ENCODE data around the gene LRRC74B.
"Not testable (repeated sequence)": the region's sequence is repeated elsewhere in the genome, so short reads cannot be mapped to it uniquely, and the experiment has no call there.

Gene LRRC74B

DNA sequence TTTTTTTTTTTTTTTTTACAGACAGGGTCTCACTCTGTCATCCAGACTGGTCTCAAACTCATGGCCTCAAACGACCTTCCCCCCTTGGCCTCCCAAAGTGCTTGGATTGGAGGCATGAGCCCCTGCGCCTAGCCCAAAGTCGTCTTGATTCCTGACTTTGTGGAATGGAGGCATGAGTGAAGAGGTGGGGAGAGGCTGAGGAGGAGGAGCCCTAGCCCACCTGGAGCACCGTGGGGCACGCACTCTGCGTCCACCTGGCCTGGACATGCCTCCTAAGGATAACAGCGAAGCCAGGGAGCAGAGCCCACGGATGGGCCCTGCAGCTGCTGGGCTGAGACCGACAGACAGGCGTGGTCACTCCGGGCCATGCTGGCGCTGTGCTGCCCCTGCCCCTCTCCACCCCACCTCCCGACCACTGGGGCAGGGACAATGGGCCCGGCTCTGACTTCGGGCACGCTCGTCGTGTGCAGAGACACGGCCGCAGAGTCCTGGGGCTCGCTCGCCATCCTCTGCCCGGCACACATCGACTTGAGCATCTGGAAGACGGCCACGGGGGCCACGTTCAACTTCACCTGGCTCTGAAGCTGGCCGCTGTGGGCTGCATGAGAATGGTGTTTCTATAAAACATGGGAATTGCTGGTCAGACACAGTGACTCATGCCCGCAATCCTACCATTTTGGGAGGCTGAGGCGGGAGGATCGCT lies 34.8 kb downstream of the LRRC74B start:
- no peak for DNase-seq

DNA sequence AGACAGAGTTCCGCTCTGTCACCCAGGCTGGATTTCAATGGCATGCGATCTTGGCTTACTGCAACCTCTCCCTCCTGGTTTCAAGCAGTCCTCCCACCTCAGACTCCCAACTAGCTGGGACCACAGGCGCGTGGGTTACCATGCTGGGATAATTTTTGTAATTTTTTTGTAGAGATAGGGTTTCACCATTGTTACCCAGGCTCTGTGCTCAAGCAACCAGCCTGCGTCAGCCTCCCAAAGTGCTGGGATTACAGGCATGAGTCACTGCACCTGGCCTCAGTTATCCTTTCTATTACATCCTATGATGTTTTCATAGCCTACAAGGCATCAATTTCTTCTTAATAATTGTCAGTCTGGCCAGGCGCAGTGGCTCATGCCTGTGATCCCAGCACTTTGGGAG lies 36.5 kb downstream of the LRRC74B start:
- no peak for DNase-seq

DNA sequence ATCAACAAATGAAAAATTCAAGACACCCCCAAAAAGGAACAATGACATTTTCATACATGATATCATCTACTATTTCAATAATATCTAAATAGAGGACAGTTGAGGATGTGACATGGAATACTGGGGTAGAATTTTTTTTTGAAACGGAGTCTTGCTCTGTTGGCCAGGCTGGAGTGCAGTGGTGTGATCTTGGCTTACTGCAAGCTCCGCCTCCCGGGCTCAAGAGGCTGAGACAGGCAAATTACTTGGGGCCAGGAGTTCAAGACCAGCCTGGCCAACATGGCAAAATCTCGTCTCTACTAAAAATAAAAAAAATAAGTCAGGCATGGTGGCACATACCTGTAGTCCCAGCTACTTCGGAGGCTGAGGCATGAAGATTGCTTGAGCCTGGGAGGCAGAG lies 41.4 kb downstream of the LRRC74B start:
- no peak for DNase-seq

DNA sequence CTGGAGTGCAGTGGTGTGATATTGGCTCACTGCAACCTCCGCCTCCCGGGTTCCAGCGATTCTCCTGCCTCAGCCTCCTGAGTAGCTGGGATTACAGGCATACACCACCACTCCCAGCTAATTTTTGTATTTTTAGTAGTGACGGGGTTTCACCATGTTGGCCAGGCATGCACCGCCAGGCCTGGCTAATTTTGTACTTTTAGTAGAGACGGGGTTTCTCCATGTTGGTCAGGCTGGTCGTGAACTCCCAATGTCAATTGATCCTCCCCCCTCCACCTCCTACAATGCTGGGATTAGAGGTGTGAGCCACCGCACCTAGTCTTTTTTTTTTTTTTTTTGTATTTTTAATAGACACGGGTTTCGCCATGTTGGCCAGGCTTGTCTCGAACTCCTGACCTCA lies 42.2 kb downstream of the LRRC74B start:
- DNase-seq = not testable (repeated sequence)

DNA sequence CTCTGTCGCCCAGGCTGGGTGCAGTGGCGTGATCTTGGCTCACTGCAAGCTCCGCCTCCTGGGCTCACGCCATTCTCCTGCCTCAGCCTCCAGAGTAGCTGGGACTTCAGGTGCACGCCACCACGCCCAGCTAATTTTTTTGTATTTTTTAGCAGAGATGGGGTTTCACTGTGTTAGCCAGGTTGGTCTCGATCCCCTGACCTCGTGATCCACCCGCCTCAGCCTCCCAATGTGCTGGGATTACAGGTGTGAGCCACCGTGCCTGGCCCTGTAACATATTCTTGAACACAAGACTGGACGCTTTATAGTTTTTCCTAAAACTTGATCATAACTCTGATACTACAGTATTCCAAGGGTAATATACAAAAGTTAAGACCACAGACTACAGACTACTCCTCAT lies 45.5 kb downstream of the LRRC74B start:
- not testable (repeated sequence) for DNase-seq

DNA sequence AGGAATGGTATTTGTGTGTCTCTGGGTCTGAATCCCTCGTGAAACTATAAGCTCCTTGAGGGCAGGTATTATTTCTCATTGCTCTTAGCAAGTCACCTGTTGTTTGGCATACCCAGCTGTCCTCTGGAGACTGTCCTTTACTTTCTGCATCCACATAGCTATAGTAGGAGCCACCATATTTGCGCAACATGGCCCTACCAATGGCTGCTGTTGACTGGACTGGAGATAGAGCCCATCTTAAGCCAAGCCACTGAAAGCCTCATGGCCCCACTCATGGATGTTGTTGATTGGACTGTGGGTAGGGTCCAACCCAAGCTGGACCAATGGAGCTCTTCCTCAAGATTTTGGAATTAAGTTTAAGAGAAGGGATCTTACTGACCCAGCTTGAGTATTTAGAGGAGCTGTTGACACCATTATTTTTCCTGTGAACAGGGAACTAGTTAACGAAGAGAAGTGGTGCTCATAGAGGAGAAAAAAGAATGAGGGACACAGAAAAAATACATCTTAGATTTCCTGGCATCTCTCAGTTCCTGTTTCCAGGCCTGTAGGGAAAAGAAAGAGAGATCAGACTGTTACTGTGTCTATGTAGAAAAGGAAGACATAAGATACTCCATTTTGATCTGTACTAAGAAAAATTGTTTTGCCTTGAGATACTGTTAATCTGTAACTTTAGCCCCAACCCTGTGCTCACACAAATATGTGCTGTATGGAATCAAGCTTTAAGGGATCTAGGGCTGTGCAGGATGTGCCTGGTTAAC lies 47.2 kb downstream of the LRRC74B start:
- DNase-seq = no peak

DNA sequence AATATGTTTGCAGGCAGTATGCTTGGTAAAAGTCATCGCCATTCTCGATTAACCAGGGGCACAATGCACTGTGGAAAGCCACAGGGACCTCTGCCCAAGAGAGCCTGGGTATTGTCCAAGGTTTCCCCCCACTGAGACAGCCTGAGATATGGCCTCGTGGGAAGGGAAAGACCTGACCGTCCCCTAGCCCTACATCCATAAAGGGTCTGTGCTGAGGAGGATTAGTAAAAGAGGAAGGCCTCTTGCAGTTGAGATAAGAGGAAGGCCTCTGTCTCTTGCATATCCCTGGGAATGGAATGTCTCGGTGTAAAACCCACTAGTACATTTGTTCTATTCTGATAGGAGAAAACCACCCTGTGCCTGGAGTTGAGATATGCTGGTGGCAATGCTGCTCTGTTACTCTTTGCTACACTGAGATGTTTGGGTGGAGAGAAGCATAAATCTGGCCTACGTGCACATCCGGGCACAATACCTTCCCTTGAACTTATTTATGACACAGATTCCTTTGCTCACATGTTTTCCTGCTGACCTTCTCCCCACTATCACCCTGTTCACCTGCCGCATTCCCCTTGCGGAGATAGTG lies 47.9 kb downstream of the LRRC74B start:
- not testable (repeated sequence) for DNase-seq

DNA sequence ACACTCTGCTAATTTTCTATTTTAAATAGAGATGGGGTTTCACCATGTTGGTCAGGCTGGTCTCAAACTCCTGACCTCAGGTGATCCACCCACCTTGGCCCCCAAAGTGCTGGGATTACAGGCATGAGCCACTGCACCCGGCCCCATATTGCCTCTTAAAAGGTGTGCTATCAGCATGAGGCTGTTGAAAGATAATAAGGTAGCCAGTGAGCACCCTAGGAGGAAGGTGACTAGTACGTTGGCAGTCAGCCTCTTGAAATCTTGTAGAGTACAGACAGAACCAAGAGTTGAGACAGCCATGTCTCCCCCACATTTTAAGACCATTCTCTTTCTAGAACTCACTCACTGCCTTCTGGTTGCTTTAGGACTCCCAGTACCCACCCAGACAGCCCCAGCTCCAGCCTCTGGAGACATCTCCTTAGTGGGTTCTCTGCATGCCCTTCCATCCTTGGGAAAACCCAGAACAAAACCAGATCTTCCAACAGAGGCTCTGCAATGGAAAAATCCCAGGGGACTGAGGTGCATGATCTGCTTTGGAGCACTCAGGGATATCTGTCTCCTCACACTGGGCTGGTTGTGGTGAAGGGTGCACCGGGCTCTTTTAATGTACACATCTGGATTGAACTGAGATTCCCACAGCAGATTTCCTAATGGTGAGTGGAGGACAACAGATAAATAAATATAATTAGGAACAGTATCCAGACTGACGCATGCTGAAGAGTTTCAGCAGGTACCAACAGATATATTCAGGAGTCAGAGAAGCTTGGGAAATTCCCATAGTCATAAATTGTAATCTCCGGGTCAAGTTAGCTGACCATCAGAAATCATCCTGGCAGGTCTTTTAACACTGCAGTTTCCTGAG lies 49.4 kb downstream of the LRRC74B start:
- no peak for DNase-seq

DNA sequence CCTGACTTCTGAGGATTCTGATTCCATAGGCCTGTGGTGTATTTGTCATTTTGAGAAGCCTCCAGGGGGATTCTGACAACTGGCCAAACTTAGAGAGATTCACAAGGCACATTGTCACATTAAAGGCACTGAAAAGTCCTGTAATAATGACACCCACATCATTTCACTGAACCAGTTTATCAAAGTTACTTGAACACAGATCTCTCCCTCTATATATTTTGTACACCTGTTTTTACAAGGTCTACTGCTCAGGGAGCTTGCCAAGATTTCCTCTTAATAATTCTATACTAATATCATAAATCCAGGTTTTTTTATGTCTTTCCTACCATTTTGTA lies 50.0 kb downstream of the LRRC74B start:
- no peak for DNase-seq

DNA sequence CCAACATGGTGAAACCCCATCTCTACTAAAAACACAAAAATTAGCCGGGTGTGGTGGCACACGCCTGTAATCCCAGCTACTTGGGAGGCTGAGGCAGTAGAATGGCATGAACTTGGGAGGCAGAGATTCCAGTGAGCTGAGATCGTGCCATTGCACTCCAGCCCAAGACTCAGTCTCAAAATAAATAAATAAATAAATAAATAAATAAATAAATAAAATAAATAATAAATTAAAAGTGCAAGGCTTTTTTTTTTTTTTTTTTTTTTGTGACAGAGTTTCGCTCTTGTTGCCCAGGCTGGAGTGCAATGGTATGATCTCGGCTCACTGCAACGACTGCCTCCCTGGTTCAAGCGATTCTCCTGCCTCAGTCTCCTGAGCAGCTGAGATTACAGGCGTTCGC lies 51.1 kb downstream of the LRRC74B start:
- not testable (repeated sequence) for DNase-seq

DNA sequence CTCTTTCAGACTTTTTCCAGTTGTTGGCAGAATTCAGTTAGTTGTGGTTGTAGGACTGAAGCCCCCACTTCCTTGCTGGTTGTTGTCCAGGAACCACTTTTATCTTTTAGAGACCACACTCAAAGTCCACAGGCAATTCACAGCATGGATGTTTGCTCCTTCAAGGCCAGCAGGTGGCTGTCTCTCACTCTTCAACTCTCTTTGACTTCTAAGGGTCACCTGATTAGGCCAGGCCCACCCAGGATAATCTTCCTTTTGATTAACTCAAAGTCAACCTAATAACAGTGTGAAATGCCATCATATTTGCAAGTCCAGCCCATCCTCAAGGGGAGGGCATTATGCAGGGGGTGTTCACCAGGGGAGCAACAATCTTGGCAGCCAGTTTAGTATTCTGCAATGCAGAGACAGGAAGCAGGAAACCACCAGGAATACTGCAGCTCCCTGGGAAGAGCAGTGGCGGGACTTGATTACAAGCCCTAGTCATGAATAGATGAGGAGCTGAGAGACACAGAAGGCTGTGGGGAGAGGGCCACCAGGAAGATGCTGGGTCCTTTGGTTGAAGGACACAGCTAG lies 52.4 kb downstream of the LRRC74B start:
- DNase-seq = no peak

DNA sequence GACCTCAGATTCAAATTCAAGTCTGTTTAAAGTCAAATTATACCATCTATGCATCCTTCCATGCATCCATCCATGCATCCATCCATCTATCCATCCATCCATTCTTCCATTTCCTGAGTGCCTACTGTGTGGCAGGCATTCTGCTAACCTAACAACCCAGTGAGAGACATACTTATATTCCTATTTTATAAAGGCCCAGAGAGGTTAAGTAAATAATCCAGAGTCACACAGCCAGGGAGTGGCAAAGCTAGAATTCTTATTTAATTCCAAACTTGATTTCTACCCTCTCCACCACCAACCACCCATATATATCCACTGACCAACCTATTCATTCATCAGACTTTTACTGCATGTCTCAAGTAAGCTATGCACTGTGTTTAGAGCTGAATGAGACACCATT lies 53.8 kb downstream of the LRRC74B start:
- DNase-seq = no peak

DNA sequence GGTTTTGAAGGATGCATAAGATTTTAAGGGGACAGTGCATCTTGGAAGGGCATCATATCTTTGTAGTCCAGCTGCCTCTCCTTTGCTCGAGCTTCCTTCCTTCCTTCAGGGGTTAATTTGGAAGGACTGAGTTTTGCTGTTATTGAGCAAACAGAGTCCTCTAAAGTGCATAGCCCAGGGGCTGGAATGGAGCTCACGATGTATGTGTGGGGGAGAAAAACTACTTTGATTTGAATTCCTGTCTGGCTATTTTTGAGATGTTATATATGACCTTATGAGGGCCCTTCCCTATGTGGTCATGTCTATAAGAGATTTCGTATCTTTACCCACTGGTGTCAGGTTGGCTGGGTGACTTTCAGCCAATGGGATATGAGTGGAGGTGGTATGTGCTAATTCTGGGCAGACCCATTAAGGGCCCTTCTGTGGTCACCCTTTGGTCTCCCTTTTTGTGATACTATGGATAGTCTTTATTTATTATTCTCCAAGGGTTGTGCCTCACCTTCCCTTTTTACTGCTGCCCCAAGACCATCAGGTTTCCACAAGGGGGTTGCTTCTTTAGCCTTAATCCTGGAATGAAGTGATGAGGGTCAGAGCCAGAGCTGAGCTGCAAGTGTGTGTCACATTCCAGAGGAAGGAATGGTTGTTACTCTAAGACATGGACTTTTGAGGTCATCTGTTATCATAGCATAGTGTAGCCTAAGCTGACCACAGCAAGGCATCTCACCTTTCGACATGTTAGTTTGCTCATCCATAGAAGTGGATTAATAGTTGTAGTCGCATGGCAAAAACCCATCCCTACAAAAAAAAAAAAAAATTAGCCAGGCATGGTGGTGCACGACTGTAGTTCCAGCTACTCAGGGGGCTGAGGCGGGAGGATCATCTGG lies 54.6 kb downstream of the LRRC74B start:
- DNase-seq = no peak

DNA sequence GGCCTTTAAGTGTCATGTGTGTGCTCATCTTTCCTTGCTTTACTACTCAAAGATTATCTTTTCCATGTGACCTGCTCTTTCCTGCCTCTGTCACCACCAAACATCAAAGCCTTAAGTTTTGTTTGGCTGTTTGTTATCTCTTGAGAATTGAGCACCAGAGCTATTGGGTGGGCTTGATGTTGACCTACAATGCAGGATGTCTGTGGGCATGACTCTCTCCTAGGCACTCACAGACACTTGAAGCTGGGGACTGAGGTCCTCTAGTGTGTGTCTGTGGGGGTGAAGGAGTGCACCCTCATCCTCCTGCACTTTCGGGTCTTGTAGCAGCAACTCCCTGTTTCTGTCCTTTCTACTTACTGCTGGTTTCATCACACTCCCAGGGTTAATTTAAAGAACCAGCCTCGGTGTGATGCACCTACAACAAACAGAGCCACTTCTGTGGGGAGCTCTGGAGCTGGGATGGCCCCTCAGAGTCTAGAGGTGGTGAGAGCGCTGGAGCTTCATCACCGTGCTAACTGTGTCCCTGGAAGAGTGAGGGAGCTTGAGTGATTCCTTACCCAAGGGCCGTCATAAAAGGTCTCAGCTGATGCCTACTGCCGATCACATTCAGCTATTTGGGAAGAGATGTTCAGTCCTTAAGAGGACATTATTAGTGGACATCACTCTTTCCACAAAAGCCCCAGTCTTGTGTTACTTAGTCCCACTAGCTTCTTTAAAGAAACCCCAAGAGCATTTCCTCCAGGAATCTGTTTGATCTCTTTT lies 56.3 kb downstream of the LRRC74B start:
- no peak for DNase-seq

DNA sequence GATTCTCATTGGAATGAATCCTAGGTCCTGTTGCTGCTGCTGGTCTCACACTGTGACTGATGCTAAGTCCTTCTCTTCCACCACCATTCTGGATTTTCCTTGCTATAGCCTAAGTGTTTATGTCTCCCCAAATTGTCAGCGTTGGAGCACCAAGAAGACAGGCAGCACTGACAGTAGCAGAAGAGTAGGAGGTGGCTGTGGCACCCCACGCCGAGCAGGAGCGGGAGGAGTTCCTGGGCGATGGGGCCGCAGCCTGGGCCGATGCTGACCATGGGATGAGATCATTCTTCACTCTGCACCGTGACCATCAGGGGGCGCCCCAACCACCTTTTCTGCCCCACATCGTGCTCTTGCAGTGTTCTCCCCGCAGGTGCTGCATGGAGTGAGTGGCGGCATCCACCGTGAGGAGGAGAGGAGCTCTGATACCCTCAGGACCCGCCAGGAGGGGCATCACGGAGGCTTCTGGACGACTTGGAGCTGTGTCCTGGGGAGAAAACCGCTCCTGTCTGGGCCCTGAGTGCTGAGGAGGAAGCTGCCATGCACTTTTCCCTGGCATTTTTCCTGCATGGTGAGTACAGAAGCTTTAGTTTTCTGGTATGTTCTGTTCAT lies 57.0 kb downstream of the LRRC74B start:
- peak; percentile 20 for DNase-seq

DNA sequence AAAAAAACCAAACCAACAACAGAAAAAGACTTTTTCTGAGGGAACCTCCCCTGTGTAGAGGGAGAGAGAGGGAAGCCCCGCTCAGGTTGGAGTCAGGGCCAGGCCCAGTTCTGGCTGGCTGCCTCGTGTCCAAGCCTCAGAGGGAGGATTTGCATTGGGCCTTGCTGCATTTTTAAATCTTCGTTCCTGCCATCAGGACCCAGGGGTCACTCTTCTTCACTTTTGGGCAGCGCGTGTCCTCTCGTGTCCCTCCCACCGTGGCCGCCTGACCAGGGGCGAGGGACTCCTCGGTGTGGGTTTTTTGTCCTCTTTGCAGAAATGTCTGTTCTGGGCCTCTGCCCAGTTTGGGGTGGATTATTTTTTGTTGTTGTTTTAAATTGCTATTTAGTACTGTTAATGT lies 57.9 kb downstream of the LRRC74B start:
- no peak for DNase-seq

DNA sequence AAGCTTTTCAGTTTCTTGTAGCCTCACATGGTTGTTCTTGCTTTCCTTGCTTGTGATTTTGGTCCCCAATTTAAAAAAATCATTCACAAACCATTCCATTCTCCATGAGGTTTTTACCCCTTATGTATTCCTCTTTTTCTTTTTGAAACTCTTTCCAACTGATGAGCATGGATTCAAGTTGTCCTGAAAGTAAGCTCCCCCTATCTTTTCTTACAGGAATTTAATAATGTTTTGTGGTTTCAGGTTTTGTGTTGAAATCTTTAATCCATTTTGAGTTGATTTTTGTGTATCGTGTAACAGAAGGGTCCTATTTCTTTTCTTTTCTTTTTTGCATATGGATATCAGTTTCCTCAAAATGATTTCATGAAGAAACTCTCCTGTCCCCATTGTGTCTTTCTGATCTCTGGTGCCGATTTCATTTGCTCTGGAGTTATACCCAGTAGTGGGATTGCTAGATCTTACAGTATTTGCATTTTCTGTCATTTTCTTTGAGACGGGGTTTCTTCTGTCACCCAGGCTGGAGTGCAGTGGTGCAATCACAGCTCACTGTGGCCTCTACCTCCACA lies 58.5 kb downstream of the LRRC74B start:
- DNase-seq = no peak

DNA sequence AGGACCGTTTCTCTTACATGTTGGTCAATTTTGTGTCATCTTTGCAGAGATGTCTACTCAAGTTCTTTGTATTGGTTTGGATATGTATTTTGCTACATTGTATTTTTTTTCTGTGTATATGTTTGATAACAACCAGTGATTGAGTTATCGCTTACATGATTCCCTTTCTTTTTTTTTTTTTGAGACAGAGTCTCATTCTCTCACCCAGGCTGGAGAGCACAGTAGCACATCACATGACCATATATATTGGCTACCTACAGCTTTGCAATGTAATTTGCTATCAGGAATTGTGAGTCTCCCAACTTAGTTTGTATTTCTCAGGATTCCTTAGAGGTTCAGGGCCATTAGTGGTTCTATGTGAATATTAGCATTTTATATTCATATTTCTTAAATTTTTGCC lies 59.5 kb downstream of the LRRC74B start:
- no peak for DNase-seq

DNA sequence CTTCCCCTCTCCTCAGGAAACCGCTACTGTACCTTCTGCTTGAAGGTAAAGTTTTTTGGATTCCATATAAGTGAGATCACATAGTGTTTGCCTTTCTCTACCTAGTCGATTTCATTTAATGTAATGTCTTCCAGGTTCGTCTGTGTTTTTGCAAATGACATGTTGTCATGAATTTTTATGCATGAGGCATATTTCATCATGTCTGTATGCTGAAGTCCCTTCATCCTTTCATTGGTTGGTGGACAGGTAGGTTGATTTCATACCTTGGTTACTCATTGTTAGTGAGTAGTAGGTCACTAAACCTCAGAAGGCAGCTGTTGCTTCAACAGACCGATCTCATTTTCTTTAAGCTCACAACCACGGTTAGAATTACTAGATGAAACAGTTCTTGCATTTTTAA lies 60.3 kb downstream of the LRRC74B start:
- no peak for DNase-seq

DNA sequence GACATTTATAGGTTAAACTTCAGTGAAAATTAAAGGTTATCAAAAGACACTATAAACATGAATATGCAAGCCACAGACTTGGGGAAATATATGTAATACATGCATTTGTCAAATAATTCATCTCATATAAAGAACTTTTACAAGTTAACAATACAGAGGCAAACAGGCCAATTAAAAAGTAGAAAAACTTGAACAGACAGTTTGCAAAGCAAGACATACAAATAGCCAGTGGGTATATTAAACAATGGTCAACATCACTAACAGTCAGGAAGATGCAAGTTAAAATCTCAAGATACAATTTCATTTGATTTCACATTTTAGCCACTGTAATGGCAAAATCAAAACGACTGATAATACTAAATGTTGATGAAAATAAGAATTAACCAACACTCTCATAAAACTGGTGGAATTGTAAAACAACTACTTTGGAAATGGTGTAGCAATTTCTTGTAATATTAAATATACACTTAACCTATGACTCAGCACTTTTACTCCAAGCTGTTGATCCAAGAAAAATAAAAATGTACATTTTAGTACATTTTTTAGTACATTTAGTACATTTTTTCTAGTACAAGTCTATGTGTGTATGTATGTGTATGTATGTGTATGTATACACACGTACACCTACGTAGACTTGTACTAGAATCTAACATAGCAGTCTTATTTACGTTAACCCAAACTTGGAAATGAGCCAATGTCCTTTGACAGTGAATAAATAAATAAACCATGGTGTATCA lies 62.8 kb downstream of the LRRC74B start:
- DNase-seq = no peak

Data from DMS79 (cell line).